K562 (cell line): ENCODE results near the gene RAD1. TPM values are rescaled to one million over a fixed set of nuclear protein-coding genes. Genes with fewer than 3 reads are reported as not detected.

Source experiments
- CBFA2T3 ChIP-seq: fragments of 450-650 bp; IDR thresholded peaks from 2 replicates; pipeline ENCODE4 v1.6.1; 2017
- CREBBP ChIP-seq: IDR thresholded peaks from one replicate; pipeline ENCODE4 v1.6.1; 2012; ENCODE audit warnings: low read depth, mild to moderate bottlenecking, control low read depth, inconsistent platforms, low read length
- CREM ChIP-seq: IDR thresholded peaks from 2 replicates; pipeline ENCODE4 v1.6.1; 2014; ENCODE audit warnings: antibody characterized with exemption, low read depth
- DIDO1 ChIP-seq: fragments of 450-650 bp; IDR thresholded peaks from 2 replicates; pipeline ENCODE4 v1.6.1; 2016; ENCODE audit warnings: low read depth, missing biosample characterization, missing genetic modification characterization
- FOXK1 ChIP-seq: sonication (generic); formaldehyde crosslinking; IDR thresholded peaks from 2 replicates; pipeline ENCODE4 v1.8.0; 2022; ENCODE audit warnings: missing genetic modification reagents, mild to moderate bottlenecking, borderline replicate concordance
- LCOR ChIP-seq: sonication (generic); formaldehyde crosslinking; IDR thresholded peaks from 2 replicates; pipeline ENCODE4 v1.8.0; 2022; ENCODE audit warnings: mild to moderate bottlenecking, missing genetic modification reagents
- NFIC ChIP-seq: fragments of 450-650 bp; IDR thresholded peaks from 2 replicates; pipeline ENCODE4 v1.6.1; 2017; ENCODE audit warnings: mild to moderate bottlenecking, inconsistent platforms
- OTX1 ChIP-seq: fragments of 450-650 bp; formaldehyde crosslinking; IDR thresholded peaks from 2 replicates; pipeline ENCODE4 v1.4.0; 2022; ENCODE audit warnings: mild to moderate bottlenecking
- PCBP1 ChIP-seq: fragments of 200-400 bp; formaldehyde crosslinking; IDR thresholded peaks from 2 replicates; pipeline ENCODE4 v1.6.1; 2018; ENCODE audit warnings: mild to moderate bottlenecking, low read depth, low read length; ENCODE audit not compliant: poor library complexity, severe bottlenecking
- POLR3A ChIP-seq: IDR thresholded peaks from 2 replicates; pipeline ENCODE4 v1.6.1; 2011; ENCODE audit warnings: borderline replicate concordance, mild to moderate bottlenecking, moderate library complexity; ENCODE audit not compliant: insufficient read length, insufficient read depth; ENCODE audit errors: extremely low read depth
- RAD21 ChIP-seq, 2 experiments: fragments of 250-450 bp in 1 of 2; fragments of 450-650 bp in 1 of 2; sonication (Bioruptor Pico) in 1 of 2; formaldehyde crosslinking in 1 of 2; IDR thresholded peaks in 1 of 2; conservative IDR thresholded peaks in 1 of 2; 2 replicates each; pipeline versions ENCODE4 v1.4.0 to v1.8.0; 2020 to 2022; ENCODE audit warnings: mild to moderate bottlenecking in 2 of 2, moderate library complexity in 1 of 2
- RBM34 ChIP-seq: fragments of 200-400 bp; formaldehyde crosslinking; IDR thresholded peaks from 2 replicates; pipeline ENCODE4 v1.6.1; 2018; ENCODE audit warnings: low read length, borderline replicate concordance; ENCODE audit not compliant: insufficient read depth
- SUPT5H ChIP-seq: fragments of 450-650 bp; IDR thresholded peaks from 2 replicates; pipeline ENCODE4 v1.6.1; 2016
- TCF7 ChIP-seq: sonication (generic); IDR thresholded peaks from 2 replicates; pipeline ENCODE4 v1.6.1; 2016; ENCODE audit warnings: antibody characterized with exemption, borderline replicate concordance
- ZFPM2 ChIP-seq: fragments of 250-450 bp; sonication (Bioruptor Pico); IDR thresholded peaks from 2 replicates; pipeline ENCODE4 v1.5.1; 2022; ENCODE audit warnings: mild to moderate bottlenecking
- ZNF12 ChIP-seq: sonication (generic); formaldehyde crosslinking; IDR thresholded peaks from 2 replicates; pipeline ENCODE4 v1.4.0; 2020; ENCODE audit warnings: mild to moderate bottlenecking, missing genetic modification reagents
- ZNF124 ChIP-seq: sonication (generic); formaldehyde crosslinking; IDR thresholded peaks from 2 replicates; pipeline ENCODE4 v1.8.1; 2022; ENCODE audit warnings: missing genetic modification reagents
- ZNF444 ChIP-seq: fragments of 250-450 bp; sonication (Bioruptor Pico); IDR thresholded peaks from 2 replicates; pipeline ENCODE4 v1.4.0; 2020; ENCODE audit warnings: mild to moderate bottlenecking, moderate library complexity
- polyA plus RNA-seq, 8 experiments: library from polyadenylated mRNA; depleted of rRNA in 4 of 8; stranded (reverse) in 5 of 8; unstranded in 3 of 8; fragments of >200 nt; fragmentation: Nextera tagmentation in 2 of 8; fragmentation: Illumina TruSeq in 1 of 8; extraction: Ambion mirVana in 2 of 8; extraction: Trizol in 1 of 8; gene quantifications; 2 replicates each; pipeline versions ENCODE4 v1.2.1 to v1.2.3, GENCODE V29; 2011 to 2014; ENCODE audit warnings: inconsistent platforms in 1 of 8, missing spikeins in 1 of 8
- total RNA-seq, 7 experiments: library from RNA; depleted of rRNA in 6 of 7; stranded (reverse); fragments of >200 nt in 6 of 7; fragmentation: Illumina TruSeq in 2 of 7; extraction: Trizol in 2 of 7; gene quantifications; 2 replicates each; pipeline versions ENCODE4 v1.2.1 to v1.2.3, GENCODE V29; 2011 to 2021; ENCODE audit warnings: low replicate concordance in 1 of 7
- TF ChIP-seq, protein P1 (sequence below): fragments of 450-650 bp; IDR thresholded peaks from 2 replicates; pipeline ENCODE4 v1.6.1; 2016; ENCODE audit warnings: borderline replicate concordance
- TF ChIP-seq, protein P2 (sequence below), 2 experiments: fragments of 450-650 bp; IDR thresholded peaks; 2 replicates each; pipeline ENCODE4 v1.6.1; 2018; ENCODE audit warnings: mild to moderate bottlenecking in 2 of 2, low read depth in 1 of 2; ENCODE audit not compliant: partially characterized antibody in 2 of 2
- TF ChIP-seq, protein P3 (sequence below): fragments of 250-450 bp; sonication (Bioruptor Pico); IDR thresholded peaks from 2 replicates; pipeline ENCODE4 v1.5.0; 2021; ENCODE audit warnings: mild to moderate bottlenecking, borderline replicate concordance

RAD1 gene
- total and polyA plus RNA-seq, 9 of the 15 experiments (the other 6 are each of a cell fraction or from before 2014, with no cell fraction given), result 44.5 to 148 (median 60.8) TPM

DNA sequence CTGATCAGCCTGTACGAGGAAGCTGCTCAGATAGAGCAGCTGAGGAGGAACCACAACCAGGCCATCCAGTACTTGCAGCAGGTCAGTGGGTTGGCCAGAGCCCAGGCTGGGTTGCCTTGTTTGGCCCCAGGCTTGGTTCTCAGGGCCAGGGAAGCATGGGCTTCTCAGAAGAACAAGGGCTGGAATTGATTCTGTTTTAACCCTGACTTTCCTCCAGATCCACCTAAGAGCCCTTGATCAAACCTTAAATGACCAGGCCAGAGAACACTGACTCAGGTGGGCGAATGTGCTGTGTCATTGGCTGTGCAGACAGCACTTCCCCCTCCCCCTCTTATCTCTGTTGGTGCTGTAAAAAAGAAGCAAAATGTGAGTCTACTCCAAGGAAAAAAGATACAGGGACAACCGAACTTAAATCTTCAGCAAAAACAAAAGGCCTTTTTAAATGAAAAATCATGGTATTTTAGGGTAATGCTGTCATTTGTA is 48.3 kb downstream of the RAD1 start (continued):
- TF ChIP-seq PCBP1 (no peak), DIDO1 (tag) (0 out of 2 replicates have a peak, but pooled peaks have one; percentile 14), LCOR (no peak), FOXK1 (CRISPR knock-in tag) (no peak), NFIC (peak; percentile 57; the same call in 1 of the 2 replicates), CREM (peak; percentile 17; the same call in 1 of the 2 replicates), ZNF444 (CRISPR knock-in tag) (peak; percentile 59; the same call in 1 of the 2 replicates), TCF7 (no peak), ZNF12 (CRISPR knock-in tag) (no peak), ZFPM2 (no peak), OTX1 (CRISPR knock-in tag) (no peak), POLR3A (no peak), ZNF124 (CRISPR knock-in tag) (no peak), RAD21 (CRISPR knock-in tag; conservative IDR thresholded peaks at IDR 0.05 in 1 of 2, IDR thresholded peaks at IDR 0.05 in 1 of 2) (0 out of 4 replicates have a peak, but pooled peaks of 1 of the 2 experiments have one; percentile 14), CREBBP (no peak), RBM34 (no peak), SUPT5H (peak; percentile 48), CBFA2T3 (peak; percentile 55)
- TF ChIP-seq, protein P1, sequence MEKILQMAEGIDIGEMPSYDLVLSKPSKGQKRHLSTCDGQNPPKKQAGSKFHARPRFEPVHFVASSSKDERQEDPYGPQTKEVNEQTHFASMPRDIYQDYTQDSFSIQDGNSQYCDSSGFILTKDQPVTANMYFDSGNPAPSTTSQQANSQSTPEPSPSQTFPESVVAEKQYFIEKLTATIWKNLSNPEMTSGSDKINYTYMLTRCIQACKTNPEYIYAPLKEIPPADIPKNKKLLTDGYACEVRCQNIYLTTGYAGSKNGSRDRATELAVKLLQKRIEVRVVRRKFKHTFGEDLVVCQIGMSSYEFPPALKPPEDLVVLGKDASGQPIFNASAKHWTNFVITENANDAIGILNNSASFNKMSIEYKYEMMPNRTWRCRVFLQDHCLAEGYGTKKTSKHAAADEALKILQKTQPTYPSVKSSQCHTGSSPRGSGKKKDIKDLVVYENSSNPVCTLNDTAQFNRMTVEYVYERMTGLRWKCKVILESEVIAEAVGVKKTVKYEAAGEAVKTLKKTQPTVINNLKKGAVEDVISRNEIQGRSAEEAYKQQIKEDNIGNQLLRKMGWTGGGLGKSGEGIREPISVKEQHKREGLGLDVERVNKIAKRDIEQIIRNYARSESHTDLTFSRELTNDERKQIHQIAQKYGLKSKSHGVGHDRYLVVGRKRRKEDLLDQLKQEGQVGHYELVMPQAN, result no peak
- TF ChIP-seq, protein P2, sequence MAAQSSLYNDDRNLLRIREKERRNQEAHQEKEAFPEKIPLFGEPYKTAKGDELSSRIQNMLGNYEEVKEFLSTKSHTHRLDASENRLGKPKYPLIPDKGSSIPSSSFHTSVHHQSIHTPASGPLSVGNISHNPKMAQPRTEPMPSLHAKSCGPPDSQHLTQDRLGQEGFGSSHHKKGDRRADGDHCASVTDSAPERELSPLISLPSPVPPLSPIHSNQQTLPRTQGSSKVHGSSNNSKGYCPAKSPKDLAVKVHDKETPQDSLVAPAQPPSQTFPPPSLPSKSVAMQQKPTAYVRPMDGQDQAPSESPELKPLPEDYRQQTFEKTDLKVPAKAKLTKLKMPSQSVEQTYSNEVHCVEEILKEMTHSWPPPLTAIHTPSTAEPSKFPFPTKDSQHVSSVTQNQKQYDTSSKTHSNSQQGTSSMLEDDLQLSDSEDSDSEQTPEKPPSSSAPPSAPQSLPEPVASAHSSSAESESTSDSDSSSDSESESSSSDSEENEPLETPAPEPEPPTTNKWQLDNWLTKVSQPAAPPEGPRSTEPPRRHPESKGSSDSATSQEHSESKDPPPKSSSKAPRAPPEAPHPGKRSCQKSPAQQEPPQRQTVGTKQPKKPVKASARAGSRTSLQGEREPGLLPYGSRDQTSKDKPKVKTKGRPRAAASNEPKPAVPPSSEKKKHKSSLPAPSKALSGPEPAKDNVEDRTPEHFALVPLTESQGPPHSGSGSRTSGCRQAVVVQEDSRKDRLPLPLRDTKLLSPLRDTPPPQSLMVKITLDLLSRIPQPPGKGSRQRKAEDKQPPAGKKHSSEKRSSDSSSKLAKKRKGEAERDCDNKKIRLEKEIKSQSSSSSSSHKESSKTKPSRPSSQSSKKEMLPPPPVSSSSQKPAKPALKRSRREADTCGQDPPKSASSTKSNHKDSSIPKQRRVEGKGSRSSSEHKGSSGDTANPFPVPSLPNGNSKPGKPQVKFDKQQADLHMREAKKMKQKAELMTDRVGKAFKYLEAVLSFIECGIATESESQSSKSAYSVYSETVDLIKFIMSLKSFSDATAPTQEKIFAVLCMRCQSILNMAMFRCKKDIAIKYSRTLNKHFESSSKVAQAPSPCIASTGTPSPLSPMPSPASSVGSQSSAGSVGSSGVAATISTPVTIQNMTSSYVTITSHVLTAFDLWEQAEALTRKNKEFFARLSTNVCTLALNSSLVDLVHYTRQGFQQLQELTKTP (IDR thresholded peaks at IDR 0.05; ENCODE audit: low read depth in 1 of 2, partially characterized antibody in 2 of 2), result no peak
- TF ChIP-seq, protein P3, sequence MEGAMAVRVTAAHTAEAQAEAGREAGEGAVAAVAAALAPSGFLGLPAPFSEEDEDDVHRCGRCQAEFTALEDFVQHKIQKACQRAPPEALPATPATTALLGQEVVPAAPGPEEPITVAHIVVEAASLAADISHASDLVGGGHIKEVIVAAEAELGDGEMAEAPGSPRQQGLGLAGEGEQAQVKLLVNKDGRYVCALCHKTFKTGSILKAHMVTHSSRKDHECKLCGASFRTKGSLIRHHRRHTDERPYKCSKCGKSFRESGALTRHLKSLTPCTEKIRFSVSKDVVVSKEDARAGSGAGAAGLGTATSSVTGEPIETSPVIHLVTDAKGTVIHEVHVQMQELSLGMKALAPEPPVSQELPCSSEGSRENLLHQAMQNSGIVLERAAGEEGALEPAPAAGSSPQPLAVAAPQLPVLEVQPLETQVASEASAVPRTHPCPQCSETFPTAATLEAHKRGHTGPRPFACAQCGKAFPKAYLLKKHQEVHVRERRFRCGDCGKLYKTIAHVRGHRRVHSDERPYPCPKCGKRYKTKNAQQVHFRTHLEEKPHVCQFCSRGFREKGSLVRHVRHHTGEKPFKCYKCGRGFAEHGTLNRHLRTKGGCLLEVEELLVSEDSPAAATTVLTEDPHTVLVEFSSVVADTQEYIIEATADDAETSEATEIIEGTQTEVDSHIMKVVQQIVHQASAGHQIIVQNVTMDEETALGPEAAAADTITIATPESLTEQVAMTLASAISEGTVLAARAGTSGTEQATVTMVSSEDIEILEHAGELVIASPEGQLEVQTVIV, result no peak
